GM13976 (cell line): ENCODE data around the gene PPP1R12B.
A peak's percentile ranks its signal among the peaks of the same experiment; 100 is the strongest.
"Not testable (repeated sequence)": the region's sequence is repeated elsewhere in the genome, so short reads cannot be mapped to it uniquely, and the experiment has no call there.

Source experiments
- DNase-seq: peaks from one replicate; pipeline ENCODE4 v3.0.0; 2012; ENCODE audit warnings: low spot score
- CTCF ChIP-seq: IDR thresholded peaks from 2 replicates; pipeline ENCODE4 v1.5.1; 2012; ENCODE audit warnings: borderline replicate concordance, mild to moderate bottlenecking; ENCODE audit not compliant: insufficient read depth; ENCODE audit errors: extremely low read depth, missing control alignments, control extremely low read depth
- in situ Hi-C: fragments of 300-500 bp; cut with MboI; formaldehyde crosslinking; loops from one replicate; pipeline ENCODE4 v1.12.0; 2022; ENCODE audit warnings: low sequenced_read_pairs, mixed read lengths, inconsistent platforms; ENCODE audit not compliant: unreplicated experiment

PPP1R12B gene

GRCh38 chr1:202597090-202597761 is 248.7 kb downstream of the PPP1R12B start:
- in situ Hi-C loops: no loop called here
- DNase-seq: no peak
- no peak for TF ChIP-seq CTCF

GRCh38 chr1:202599669-202600431 is 251.4 kb downstream of the PPP1R12B start:
- in situ Hi-C loops: no loop called here
- DNase-seq: peak; percentile 84
- peak; percentile 65 for TF ChIP-seq CTCF

GRCh38 chr1:202600432-202601041 is 252.0 kb downstream of the PPP1R12B start:
- no peak for TF ChIP-seq CTCF
- in situ Hi-C loops: no loop called here
- no peak for DNase-seq

- no peak for DNase-seq
- in situ Hi-C loops: no loop called here
- no peak for TF ChIP-seq CTCF
Observed at GRCh38 chr1:202603435-202603834, 254.9 kb downstream of the PPP1R12B start.

GRCh38 chr1:202605515-202605914 is 257.0 kb downstream of the PPP1R12B start:
- no peak for DNase-seq
- no peak for TF ChIP-seq CTCF
- in situ Hi-C loops: no loop called here

- DNase-seq, in situ Hi-C loops: not testable (repeated sequence)
Observed at GRCh38 chr1:202612036-202612435, 263.5 kb downstream of the PPP1R12B start.

- in situ Hi-C loops: no loop called here
- no peak for DNase-seq
- TF ChIP-seq CTCF: no peak
Observed at GRCh38 chr1:202613571-202613970, 265.1 kb downstream of the PPP1R12B start.

GRCh38 chr1:202614363-202615207 is 266.1 kb downstream of the PPP1R12B start:
- in situ Hi-C loops, DNase-seq: not testable (repeated sequence)

- DNase-seq, in situ Hi-C loops: not testable (repeated sequence)
Observed at GRCh38 chr1:202615208-202615500, 266.7 kb downstream of the PPP1R12B start.
